ENCODE measurements around the gene ZSCAN4. TPM values are rescaled to one million over a fixed set of nuclear protein-coding genes. Genes with fewer than 3 reads are reported as not detected.

ZSCAN4 gene
- total and polyA plus RNA-seq, 2 donors, result 0.05 to 0.96 TPM

- no peaks in the 10 kb centered on the region for H3K9me3 ChIP-seq (ENCODE audit: control insufficient read depth in 2 of 2, insufficient read depth in 1 of 2, low read length in 1 of 2)
- WGBS, result 79% methylated on average over 7 of the region's 7 CpGs
- no peak overlapping the region for H3K4me3 ChIP-seq (ENCODE audit: low read length in 2 of 2)
- H3K4me1 ChIP-seq (ENCODE audit: control insufficient read depth in 2 of 2, insufficient read depth in 2 of 2, low read length in 2 of 2), result no peaks in the 10 kb centered on the region
- no peak for DNase-seq (ENCODE audit: low read depth in 6 of 9, low spot score in 9 of 9)
- no peaks in the 10 kb centered on the region for H3K36me3 ChIP-seq (ENCODE audit: control insufficient read depth in 2 of 2, insufficient read depth in 2 of 2, low read length in 1 of 2)
- H3K27me3 ChIP-seq (ENCODE audit: control insufficient read depth in 2 of 2, insufficient read depth in 1 of 2, low read length in 1 of 2), result no peaks in the 10 kb centered on the region
- no peak overlapping the region for H3K27ac ChIP-seq (ENCODE audit: low read depth in 1 of 2, low read length in 1 of 2)
Observed at GRCh38 chr19:57671124-57671895, 2.6 kb downstream of the ZSCAN4 start.

GRCh38 chr19:57672466-57672865, 3.7 kb downstream of the ZSCAN4 start:
- Histone ChIP-seq H3K27me3 (ENCODE audit: control insufficient read depth in 2 of 2, insufficient read depth in 1 of 2, low read length in 1 of 2) (no peaks in the 10 kb centered on the region), H3K9me3 (ENCODE audit: control insufficient read depth in 2 of 2, insufficient read depth in 1 of 2, low read length in 1 of 2) (no peaks in the 10 kb centered on the region), H3K4me1 (ENCODE audit: control insufficient read depth in 2 of 2, insufficient read depth in 2 of 2, low read length in 2 of 2) (no peaks in the 10 kb centered on the region), H3K36me3 (ENCODE audit: control insufficient read depth in 2 of 2, insufficient read depth in 2 of 2, low read length in 1 of 2) (no peaks in the 10 kb centered on the region), H3K27ac (ENCODE audit: low read depth in 1 of 2, low read length in 1 of 2) (no peak overlapping the region), H3K4me3 (ENCODE audit: low read length in 2 of 2) (no peak overlapping the region)
- no peak for DNase-seq (ENCODE audit: low read depth in 6 of 9, low spot score in 9 of 9)
- WGBS, result 85% methylated on average over 4 of the region's 4 CpGs

DNA sequence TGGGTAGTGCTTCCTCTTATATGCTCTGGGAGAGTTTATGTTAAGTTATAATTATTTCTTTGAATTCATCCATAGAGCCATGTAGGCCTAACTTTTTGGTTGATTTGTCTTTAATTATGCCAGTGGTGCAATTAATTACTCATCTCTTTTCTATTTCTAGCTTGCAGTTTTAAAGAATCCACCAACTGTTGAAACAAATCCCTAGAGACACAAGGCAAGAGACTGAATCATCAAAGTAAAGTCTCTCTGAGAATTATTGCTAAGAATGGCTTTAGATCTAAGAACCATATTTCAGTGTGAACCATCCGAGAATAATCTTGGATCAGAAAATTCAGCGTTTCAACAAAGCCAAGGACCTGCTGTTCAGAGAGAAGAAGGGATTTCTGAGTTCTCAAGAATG, 7.1 kb downstream of the ZSCAN4 start:
- Histone ChIP-seq H3K27ac (ENCODE audit: low read depth in 1 of 2, low read length in 1 of 2) (no peak overlapping the region), H3K4me3 (ENCODE audit: low read length in 2 of 2) (no peak overlapping the region), H3K4me1 (ENCODE audit: control insufficient read depth in 2 of 2, insufficient read depth in 2 of 2, low read length in 2 of 2) (no peaks in the 10 kb centered on the region), H3K9me3 (ENCODE audit: control insufficient read depth in 2 of 2, insufficient read depth in 1 of 2, low read length in 1 of 2) (peaks cover 1 to 3% of the 10 kb centered on the region in 2 donors), H3K27me3 (ENCODE audit: control insufficient read depth in 2 of 2, insufficient read depth in 1 of 2, low read length in 1 of 2) (no peaks in the 10 kb centered on the region), H3K36me3 (ENCODE audit: control insufficient read depth in 2 of 2, insufficient read depth in 2 of 2, low read length in 1 of 2) (no peaks in the 10 kb centered on the region)
- 92% methylated on average over 2 of the region's 2 CpGs for WGBS
- no peak for DNase-seq (ENCODE audit: low read depth in 6 of 9, low spot score in 9 of 9)

- Histone ChIP-seq H3K4me1 (ENCODE audit: control insufficient read depth in 2 of 2, insufficient read depth in 2 of 2, low read length in 2 of 2) (peaks cover 7 to 14% of the 10 kb centered on the region in 2 donors), H3K36me3 (ENCODE audit: control insufficient read depth in 2 of 2, insufficient read depth in 2 of 2, low read length in 1 of 2) (peaks cover 40 to 41% of the 10 kb centered on the region in 2 donors), H3K4me3 (ENCODE audit: low read length in 2 of 2) (peak overlapping the region; percentile 89 to 94), H3K27me3 (ENCODE audit: control insufficient read depth in 2 of 2, insufficient read depth in 1 of 2, low read length in 1 of 2) (no peaks in the 10 kb centered on the region), H3K27ac (ENCODE audit: low read depth in 1 of 2, low read length in 1 of 2) (peak overlapping the region; percentile 37 to 68), H3K9me3 (ENCODE audit: control insufficient read depth in 2 of 2, insufficient read depth in 1 of 2, low read length in 1 of 2) (peaks cover 26 to 43% of the 10 kb centered on the region in 2 donors)
- DNase-seq (ENCODE audit: low read depth in 6 of 9, low spot score in 9 of 9), result no peak
- 7% methylated on average over 19 of the region's 19 CpGs for WGBS
Observed at GRCh38 chr19:57682226-57682766, 13.6 kb downstream of the ZSCAN4 start.

DNA sequence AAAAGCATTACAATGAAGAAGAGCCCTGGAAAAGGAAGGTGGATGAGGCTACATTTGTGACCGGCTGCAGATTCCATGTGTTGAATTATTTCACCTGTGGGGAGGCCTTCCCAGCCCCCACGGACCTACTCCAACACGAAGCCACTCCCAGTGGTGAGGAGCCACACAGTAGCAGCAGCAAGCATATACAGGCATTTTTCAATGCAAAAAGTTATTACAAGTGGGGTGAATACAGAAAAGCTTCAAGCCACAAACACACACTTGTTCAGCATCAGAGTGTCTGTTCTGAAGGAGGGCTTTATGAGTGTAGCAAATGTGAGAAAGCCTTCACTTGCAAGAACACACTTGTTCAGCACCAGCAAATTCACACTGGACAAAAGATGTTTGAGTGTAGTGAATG, 18.0 kb downstream of the ZSCAN4 start:
- no peak overlapping the region for H3K27ac ChIP-seq (ENCODE audit: low read depth in 1 of 2, low read length in 1 of 2)
- peaks cover 41 to 57% of the 10 kb centered on the region in 2 donors for H3K9me3 ChIP-seq (ENCODE audit: control insufficient read depth in 2 of 2, insufficient read depth in 1 of 2, low read length in 1 of 2)
- no peak for DNase-seq (ENCODE audit: low read depth in 6 of 9, low spot score in 9 of 9)
- no peaks in the 10 kb centered on the region for H3K27me3 ChIP-seq (ENCODE audit: control insufficient read depth in 2 of 2, insufficient read depth in 1 of 2, low read length in 1 of 2)
- peaks cover 52 to 58% of the 10 kb centered on the region in 2 donors for H3K36me3 ChIP-seq (ENCODE audit: control insufficient read depth in 2 of 2, insufficient read depth in 2 of 2, low read length in 1 of 2)
- WGBS, result 98% methylated on average over 3 of the region's 3 CpGs
- H3K4me3 ChIP-seq (ENCODE audit: low read length in 2 of 2), result no peak overlapping the region
- peaks cover 7 to 10% of the 10 kb centered on the region in 2 donors for H3K4me1 ChIP-seq (ENCODE audit: control insufficient read depth in 2 of 2, insufficient read depth in 2 of 2, low read length in 2 of 2)

- H3K4me3 ChIP-seq (ENCODE audit: low read length in 2 of 2), result no peak overlapping the region
- H3K27me3 ChIP-seq (ENCODE audit: control insufficient read depth in 2 of 2, insufficient read depth in 1 of 2, low read length in 1 of 2), result no peaks in the 10 kb centered on the region
- no peak for DNase-seq (ENCODE audit: low read depth in 6 of 9, low spot score in 9 of 9)
- H3K9me3 ChIP-seq (ENCODE audit: control insufficient read depth in 2 of 2, insufficient read depth in 1 of 2, low read length in 1 of 2), result peaks cover 41 to 57% of the 10 kb centered on the region in 2 donors
- H3K4me1 ChIP-seq (ENCODE audit: control insufficient read depth in 2 of 2, insufficient read depth in 2 of 2, low read length in 2 of 2), result peaks cover 5 to 6% of the 10 kb centered on the region in 2 donors
- no peak overlapping the region for H3K27ac ChIP-seq (ENCODE audit: low read depth in 1 of 2, low read length in 1 of 2)
- peaks cover 52 to 57% of the 10 kb centered on the region in 2 donors for H3K36me3 ChIP-seq (ENCODE audit: control insufficient read depth in 2 of 2, insufficient read depth in 2 of 2, low read length in 1 of 2)
- WGBS, result 98% methylated on average over 12 of the region's 12 CpGs
Observed at GRCh38 chr19:57687363-57688010, 18.8 kb downstream of the ZSCAN4 start.

- Histone ChIP-seq H3K4me3 (ENCODE audit: low read length in 2 of 2) (no peak overlapping the region), H3K9me3 (ENCODE audit: control insufficient read depth in 2 of 2, insufficient read depth in 1 of 2, low read length in 1 of 2) (peaks cover 41 to 54% of the 10 kb centered on the region in 2 donors), H3K4me1 (ENCODE audit: control insufficient read depth in 2 of 2, insufficient read depth in 2 of 2, low read length in 2 of 2) (no peaks in the 10 kb centered on the region), H3K36me3 (ENCODE audit: control insufficient read depth in 2 of 2, insufficient read depth in 2 of 2, low read length in 1 of 2) (peaks cover 51 to 53% of the 10 kb centered on the region in 2 donors), H3K27ac (ENCODE audit: low read depth in 1 of 2, low read length in 1 of 2) (no peak overlapping the region), H3K27me3 (ENCODE audit: control insufficient read depth in 2 of 2, insufficient read depth in 1 of 2, low read length in 1 of 2) (no peaks in the 10 kb centered on the region)
- WGBS, result 98% methylated on average over 6 of the region's 6 CpGs
- no peak for DNase-seq (ENCODE audit: low read depth in 6 of 9, low spot score in 9 of 9)
Observed at GRCh38 chr19:57688011-57688763, 19.5 kb downstream of the ZSCAN4 start.

DNA sequence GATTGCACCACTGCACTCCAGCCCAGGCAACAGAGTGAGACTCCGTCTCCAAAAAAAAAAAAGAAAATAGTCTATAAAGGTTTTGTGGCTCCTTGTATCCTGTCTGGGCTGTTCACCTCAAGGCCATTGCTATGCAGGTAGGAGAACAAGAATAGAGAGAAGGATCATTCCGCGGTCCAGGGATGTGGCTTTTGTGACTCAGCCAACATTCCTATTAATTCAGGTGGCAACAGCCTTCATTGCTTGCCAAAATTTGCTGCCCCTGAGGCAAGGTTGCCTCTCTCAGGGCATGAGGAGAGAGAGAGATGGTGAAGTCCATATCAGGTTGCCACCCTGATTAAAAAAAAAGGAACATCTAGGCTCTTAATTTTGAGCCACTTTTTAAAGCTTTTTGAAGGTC, 21.0 kb downstream of the ZSCAN4 start:
- Histone ChIP-seq H3K4me1 (ENCODE audit: control insufficient read depth in 2 of 2, insufficient read depth in 2 of 2, low read length in 2 of 2) (no peaks in the 10 kb centered on the region), H3K4me3 (ENCODE audit: low read length in 2 of 2) (no peak overlapping the region), H3K27me3 (ENCODE audit: control insufficient read depth in 2 of 2, insufficient read depth in 1 of 2, low read length in 1 of 2) (no peaks in the 10 kb centered on the region), H3K27ac (ENCODE audit: low read depth in 1 of 2, low read length in 1 of 2) (no peak overlapping the region), H3K9me3 (ENCODE audit: control insufficient read depth in 2 of 2, insufficient read depth in 1 of 2, low read length in 1 of 2) (peaks cover 38 to 39% of the 10 kb centered on the region in 2 donors), H3K36me3 (ENCODE audit: control insufficient read depth in 2 of 2, insufficient read depth in 2 of 2, low read length in 1 of 2) (peaks cover 41 to 42% of the 10 kb centered on the region in 2 donors)
- no peak for DNase-seq (ENCODE audit: low read depth in 6 of 9, low spot score in 9 of 9)
- 100% methylated on average over 3 of the region's 3 CpGs for WGBS
